Heart right ventricle (tissue), 16 donors: ENCODE results near the gene ASCL4. TPM values are rescaled to one million over a fixed set of nuclear protein-coding genes. Genes with fewer than 3 reads are reported as not detected.

Experiments used
- ATAC-seq, 8 donors: fragments of 200-7000 bp; cut with Tn5 transposase; one replicate each; pipeline ENCODE4 v1.9.1; 2020; ENCODE audit warnings: mild to moderate bottlenecking in 8 of 8, moderate library complexity in 8 of 8, moderate number of reproducible peaks in 1 of 8
- DNase-seq, 2 donors: peaks; one replicate each; pipeline ENCODE4 v3.0.0-alpha.2; 2020
- H3K27ac ChIP-seq, 10 donors: fragments of 200-600 bp; sonication (generic) in 2 of 10; one replicate each; pipeline versions ENCODE4 v1.5.0 to v1.8.0; 2020 to 2022; ENCODE audit warnings: mild to moderate bottlenecking in 3 of 10
- H3K27me3 ChIP-seq, 7 donors: fragments of 200-600 bp; one replicate each; pipeline ENCODE4 v1.8.0; 2021 to 2022; ENCODE audit warnings: mild to moderate bottlenecking in 2 of 7
- H3K36me3 ChIP-seq, 9 donors: fragments of 200-600 bp; sonication (generic) in 1 of 9; one replicate each; pipeline versions ENCODE4 v1.5.0 to v1.8.0; 2020 to 2022; ENCODE audit warnings: mild to moderate bottlenecking in 2 of 9
- H3K4me1 ChIP-seq, 9 donors: fragments of 200-600 bp; sonication (generic) in 1 of 9; one replicate each; pipeline versions ENCODE4 v1.5.0 to v1.8.0; 2020 to 2022; ENCODE audit warnings: mild to moderate bottlenecking in 4 of 9
- H3K4me3 ChIP-seq, 10 donors: fragments of 200-600 bp; sonication (generic) in 2 of 10; one replicate each; pipeline versions ENCODE4 v1.5.0 to v1.8.0; 2020 to 2022; ENCODE audit warnings: mild to moderate bottlenecking in 7 of 10, moderate library complexity in 2 of 10
- H3K9me3 ChIP-seq, 11 donors: fragments of 200-600 bp in 10 of 11; sonication (generic) in 2 of 11; one replicate each; pipeline versions ENCODE4 v1.5.0 to v1.8.0; 2013 to 2022; ENCODE audit warnings: mild to moderate bottlenecking in 2 of 11, control low read depth in 1 of 11, moderate library complexity in 1 of 11
- WGBS, 2 donors: extraction: QIAGEN DNeasy Blood & Tissue Kit; methylation state at CpG; one replicate each; pipeline ENCODE4 v1.1.7; 2013; ENCODE audit warnings: inconsistent platforms in 1 of 2; 5-methylcytosine and 5-hydroxymethylcytosine counted together
- intact Hi-C, 10 donors: fragments of 100-400 bp; cut with DNase I; formaldehyde crosslinking; loops; one replicate each; pipeline versions ENCODE4 v1.11.1 to v1.14.2; 2022
- polyA plus RNA-seq, 2 donors: library from polyadenylated mRNA; stranded (reverse); fragments of 200-250 nt; gene quantifications; one replicate each; pipeline ENCODE4 v1.2.3, GENCODE V29; 2013
- total RNA-seq, 10 donors: library from RNA; stranded (reverse); fragmentation: NEBNext Ultra II Directional in 3 of 10; extraction: Animal tissue kit (Norgen Biotek cat#: 25700) in 3 of 10; gene quantifications; one replicate each; pipeline versions ENCODE4 v1.2.1 to v1.2.4, GENCODE V29; 2021 to 2023
- TF ChIP-seq, protein P1 (sequence below), 9 donors: fragments of 200-600 bp; sonication (generic) in 2 of 9; IDR thresholded peaks; one replicate each; pipeline versions ENCODE4 v1.5.0 to v1.8.0; 2021 to 2022; ENCODE audit warnings: antibody characterized with exemption in 9 of 9, mild to moderate bottlenecking in 5 of 9, moderate library complexity in 1 of 9
- donor health status: Arrhythmogenic right ventricular cardiomyopathy.
- donor health status: ischemic (EF 13 %, LVEDD 7.1; RV severe dilation, severe dysfunction).
- donor health status: healthy with polysubstance abuse.
- donor health status: DM: no; HTN: yes; CAD: no.
- donor health status: DM: no; HTN: no; CAD: no.
- donor health status: ischemic (EF 25% LVEDD 6.9; RV normal size, moderate dysfunction).
- donor health status: ischemic (EF 25% LVEDD 5.7; RV mildly dilated, moderate dysfunction).
- donor health status: healthy.
- donor health status: DM: yes; HTN: yes; CAD: no.
- donor health status: Ischemic cardiomyopathy.
- donor health status: ischemic (EF 35%, LVEDD 5.7; RV mildly dilated, moderate dysfunction).
- donor health status: nonischemic (EF 11% LVEDD 7.7; RV severe dilation, severe dysfunction).
- donor health status: DM: yes; HTN: yes; CAD: no.
- donor health status: PGD.
- donor health status: ischemic (EF 29% LVEDD 5.4; RV normal size, mild dysfunction).
- donor health status: nonischemic (EF 23%, LVEDD 6.1; RV moderate dilation, normal function).

Gene ASCL4
- total and polyA plus RNA-seq, 12 donors, result not detected

DNA sequence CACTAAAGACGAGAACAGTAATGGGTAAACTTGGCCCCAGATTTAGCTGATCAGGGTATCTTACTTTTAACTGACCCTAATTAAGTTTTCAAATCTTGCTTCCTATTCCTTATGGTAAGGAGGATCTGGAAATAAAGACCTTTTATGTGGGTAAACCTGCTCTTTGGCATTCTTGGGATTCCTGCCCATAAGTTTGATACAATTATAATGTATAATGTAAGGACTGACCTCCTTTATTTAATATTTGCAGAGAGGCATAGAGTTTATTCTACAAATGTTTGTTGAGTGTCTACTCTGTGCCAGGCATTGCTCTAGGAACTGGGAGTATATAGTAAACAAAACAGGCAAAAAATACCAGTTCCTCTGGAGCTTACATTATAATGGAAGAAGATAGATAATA, 9.2 kb upstream of the ASCL4 start:
- Histone ChIP-seq H3K4me1 (peaks cover 0 to 10% (median 6%) of the 10 kb centered on the region in 9 donors), H3K9me3 (peaks cover 0 to 3% (median 0%) of the 10 kb centered on the region in 11 donors), H3K4me3 (no peak overlapping the region), H3K27me3 (peaks cover 0 to 9% (median 0%) of the 10 kb centered on the region in 7 donors), H3K27ac (no peak overlapping the region), H3K36me3 (no peaks in the 10 kb centered on the region)
- intact Hi-C loops, result loop anchor here in 4 of 10 donors (10.0 kb wide), 1 partner anchor 119 kb away; no protein-coding TSS in a partner anchor
- TF ChIP-seq, protein P1, sequence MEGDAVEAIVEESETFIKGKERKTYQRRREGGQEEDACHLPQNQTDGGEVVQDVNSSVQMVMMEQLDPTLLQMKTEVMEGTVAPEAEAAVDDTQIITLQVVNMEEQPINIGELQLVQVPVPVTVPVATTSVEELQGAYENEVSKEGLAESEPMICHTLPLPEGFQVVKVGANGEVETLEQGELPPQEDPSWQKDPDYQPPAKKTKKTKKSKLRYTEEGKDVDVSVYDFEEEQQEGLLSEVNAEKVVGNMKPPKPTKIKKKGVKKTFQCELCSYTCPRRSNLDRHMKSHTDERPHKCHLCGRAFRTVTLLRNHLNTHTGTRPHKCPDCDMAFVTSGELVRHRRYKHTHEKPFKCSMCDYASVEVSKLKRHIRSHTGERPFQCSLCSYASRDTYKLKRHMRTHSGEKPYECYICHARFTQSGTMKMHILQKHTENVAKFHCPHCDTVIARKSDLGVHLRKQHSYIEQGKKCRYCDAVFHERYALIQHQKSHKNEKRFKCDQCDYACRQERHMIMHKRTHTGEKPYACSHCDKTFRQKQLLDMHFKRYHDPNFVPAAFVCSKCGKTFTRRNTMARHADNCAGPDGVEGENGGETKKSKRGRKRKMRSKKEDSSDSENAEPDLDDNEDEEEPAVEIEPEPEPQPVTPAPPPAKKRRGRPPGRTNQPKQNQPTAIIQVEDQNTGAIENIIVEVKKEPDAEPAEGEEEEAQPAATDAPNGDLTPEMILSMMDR (IDR thresholded peaks at IDR 0.05), result no peak
- WGBS, 2 donors, result 74 to 84% methylated on average over 1 of the region's 1 CpG
- ATAC-seq (no peak), DNase-seq (no peak)

DNA sequence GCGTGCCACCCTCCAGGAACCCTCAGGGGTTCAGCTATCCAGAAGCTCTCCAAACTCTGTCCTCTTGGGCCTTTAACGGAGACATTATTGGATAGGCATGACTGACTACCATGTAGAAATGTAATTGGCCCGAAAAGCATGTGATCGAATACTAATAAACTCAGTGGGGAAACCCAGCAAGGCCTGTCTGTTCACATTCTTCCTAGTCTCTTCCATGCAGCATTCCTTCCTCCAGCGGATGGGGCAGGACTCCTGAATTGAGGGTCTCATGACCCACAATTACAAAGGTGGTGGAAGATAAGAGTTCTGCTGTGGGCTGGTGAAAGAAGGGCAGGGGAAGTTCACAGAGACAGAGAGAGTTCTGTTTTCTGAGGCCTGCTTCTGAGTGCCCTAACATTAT, 7.0 kb upstream of the ASCL4 start:
- DNase-seq (no peak), ATAC-seq (no peak)
- Histone ChIP-seq H3K27me3 (peaks cover 0 to 27% (median 14%) of the 10 kb centered on the region in 7 donors), H3K4me1 (no peaks in the 10 kb centered on the region), H3K36me3 (no peaks in the 10 kb centered on the region), H3K4me3 (no peak overlapping the region), H3K27ac (no peak overlapping the region), H3K9me3 (peaks cover 0 to 3% (median 0%) of the 10 kb centered on the region in 11 donors)
- WGBS, 2 donors, result 80 to 84% methylated on average over 5 of the region's 5 CpGs
- TF ChIP-seq, protein P1 (IDR thresholded peaks at IDR 0.05), result no peak
- intact Hi-C loops, result loop anchor here in 4 of 10 donors (10.0 kb wide), 1 partner anchor 117 kb away; no protein-coding TSS in a partner anchor

DNA sequence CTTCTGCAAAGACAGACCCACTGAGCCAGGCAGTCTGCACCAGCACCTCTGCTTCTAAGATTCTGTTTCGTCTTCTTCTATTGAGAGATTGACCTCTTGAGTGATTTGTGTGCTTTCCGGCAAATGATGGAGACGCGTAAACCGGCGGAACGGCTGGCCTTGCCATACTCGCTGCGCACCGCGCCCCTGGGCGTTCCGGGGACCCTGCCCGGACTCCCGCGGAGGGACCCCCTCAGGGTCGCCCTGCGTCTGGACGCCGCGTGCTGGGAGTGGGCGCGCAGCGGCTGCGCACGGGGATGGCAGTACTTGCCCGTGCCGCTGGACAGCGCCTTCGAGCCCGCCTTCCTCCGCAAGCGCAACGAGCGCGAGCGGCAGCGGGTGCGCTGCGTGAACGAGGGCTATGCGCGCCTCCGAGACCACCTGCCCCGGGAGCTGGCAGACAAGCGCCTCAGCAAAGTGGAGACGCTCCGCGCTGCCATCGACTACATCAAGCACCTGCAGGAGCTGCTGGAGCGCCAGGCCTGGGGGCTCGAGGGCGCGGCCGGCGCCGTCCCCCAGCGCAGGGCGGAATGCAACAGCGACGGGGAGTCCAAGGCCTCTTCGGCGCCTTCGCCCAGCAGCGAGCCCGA, 703 bp downstream of the ASCL4 start:
- Histone ChIP-seq H3K9me3 (no peaks in the 10 kb centered on the region), H3K4me1 (peaks cover 0 to 21% (median 0%) of the 10 kb centered on the region in 9 donors), H3K36me3 (no peaks in the 10 kb centered on the region), H3K4me3 (peak overlapping the region in 8 of 10 donors; percentile 14 to 40 (median 32)), H3K27ac (no peak overlapping the region), H3K27me3 (peaks cover 12 to 81% (median 60%) of the 10 kb centered on the region in 7 donors)
- TF ChIP-seq, protein P1 (IDR thresholded peaks at IDR 0.05), result no peak
- WGBS, 2 donors, result 2% methylated on average over 66 of the region's 66 CpGs
- peak in 2 of 8 donors; percentile 26 to 62 for ATAC-seq
- DNase-seq, result peak in 1 of 2 donors; percentile 23
- intact Hi-C loops, result no loop called here

DNA sequence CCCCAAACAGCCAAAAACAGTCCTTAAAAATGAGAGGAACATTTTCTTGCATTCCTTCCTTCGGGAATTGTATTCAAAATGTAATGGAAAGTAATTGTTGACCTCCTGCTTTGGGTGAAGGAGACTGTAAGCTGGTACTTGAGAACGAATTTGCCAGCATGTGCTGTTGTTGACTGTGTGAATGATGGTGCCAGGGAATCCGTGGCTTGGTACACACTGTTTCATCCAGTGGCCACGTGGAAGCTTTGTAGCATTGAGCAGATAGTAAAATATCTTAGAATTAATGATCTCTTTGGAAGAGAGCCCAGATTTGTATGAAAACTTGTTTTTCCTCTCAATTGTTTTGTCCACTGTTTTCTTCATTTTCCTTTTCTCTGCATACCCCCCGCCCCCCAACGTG, 1.7 kb downstream of the ASCL4 start:
- 30 to 38% methylated on average over 6 of the region's 6 CpGs for WGBS, 2 donors
- H3K4me3 ChIP-seq, result no peak overlapping the region
- no peak overlapping the region for H3K27ac ChIP-seq
- H3K27me3 ChIP-seq, result peaks cover 12 to 79% (median 60%) of the 10 kb centered on the region in 7 donors
- H3K4me1 ChIP-seq, result peaks cover 0 to 29% (median 0%) of the 10 kb centered on the region in 9 donors
- DNase-seq (no peak), ATAC-seq (no peak)
- H3K36me3 ChIP-seq, result no peaks in the 10 kb centered on the region
- intact Hi-C loops, result no loop called here
- TF ChIP-seq, protein P1 (IDR thresholded peaks at IDR 0.05), result no peak
- no peaks in the 10 kb centered on the region for H3K9me3 ChIP-seq
